GM19395 (cell line): Measurements from ENCODE around the gene SLC5A10.
"Not testable (repeated sequence)": the region's sequence is repeated elsewhere in the genome, so short reads cannot be mapped to it uniquely, and the experiment has no call there.

ENCODE experiments used
- ATAC-seq: cut with Tn5 transposase; IDR thresholded peaks from one replicate; pipeline ENCODE4 v1.9.1; 2021; ENCODE audit warnings: mild to moderate bottlenecking, moderate library complexity; ENCODE audit not compliant: unreplicated experiment

The SLC5A10 gene

GRCh38 chr17:19036186-19036585, 84.2 kb downstream of the SLC5A10 start:
- peak; percentile 44 for ATAC-seq

- not testable (repeated sequence) for ATAC-seq
These were observed 85.6 kb downstream of the SLC5A10 start for GRCh38 chr17:19037547-19037946.

- not testable (repeated sequence) for ATAC-seq
These were observed 86.0 kb downstream of the SLC5A10 start for GRCh38 chr17:19038007-19038406.

GRCh38 chr17:19038730-19039129, 86.8 kb downstream of the SLC5A10 start:
- not testable (repeated sequence) for ATAC-seq

GRCh38 chr17:19040350-19040749, 88.4 kb downstream of the SLC5A10 start:
- ATAC-seq = not testable (repeated sequence)

GRCh38 chr17:19041871-19042270, 89.9 kb downstream of the SLC5A10 start:
- not testable (repeated sequence) for ATAC-seq

GRCh38 chr17:19042369-19042768, 90.4 kb downstream of the SLC5A10 start:
- ATAC-seq = not testable (repeated sequence)

GRCh38 chr17:19043032-19043431, 91.1 kb downstream of the SLC5A10 start:
- not testable (repeated sequence) for ATAC-seq

GRCh38 chr17:19044643-19045042, 92.7 kb downstream of the SLC5A10 start:
- not testable (repeated sequence) for ATAC-seq

- ATAC-seq = not testable (repeated sequence)
These were observed 94.9 kb downstream of the SLC5A10 start, which contains the start of gene GRAP for GRCh38 chr17:19046782-19047375. GRAP (minus strand) TSS chr17:19046957; CDS start chr17:19046926, 31 bp downstream.

GRCh38 chr17:19047510-19047909, 95.5 kb downstream of the SLC5A10 start:
- ATAC-seq = not testable (repeated sequence)

GRCh38 chr17:19048826-19049225, 96.9 kb downstream of the SLC5A10 start:
- not testable (repeated sequence) for ATAC-seq

- not testable (repeated sequence) for ATAC-seq
These were observed 103.5 kb downstream of the SLC5A10 start for GRCh38 chr17:19055447-19055846.

- ATAC-seq = peak; percentile 85
These were observed 110.2 kb downstream of the SLC5A10 start for GRCh38 chr17:19062009-19062717.

GRCh38 chr17:19062718-19063325, 110.9 kb downstream of the SLC5A10 start:
- ATAC-seq = peak; percentile 61

- ATAC-seq = peak; percentile 29
These were observed 111.5 kb downstream of the SLC5A10 start for GRCh38 chr17:19063326-19063956.

GRCh38 chr17:19064378-19064777, 112.4 kb downstream of the SLC5A10 start:
- not testable (repeated sequence) for ATAC-seq

- ATAC-seq = peak; percentile 91
These were observed 118.6 kb downstream of the SLC5A10 start for GRCh38 chr17:19070318-19071168.
